Measurements from ENCODE around the gene HCN4.

DNA sequence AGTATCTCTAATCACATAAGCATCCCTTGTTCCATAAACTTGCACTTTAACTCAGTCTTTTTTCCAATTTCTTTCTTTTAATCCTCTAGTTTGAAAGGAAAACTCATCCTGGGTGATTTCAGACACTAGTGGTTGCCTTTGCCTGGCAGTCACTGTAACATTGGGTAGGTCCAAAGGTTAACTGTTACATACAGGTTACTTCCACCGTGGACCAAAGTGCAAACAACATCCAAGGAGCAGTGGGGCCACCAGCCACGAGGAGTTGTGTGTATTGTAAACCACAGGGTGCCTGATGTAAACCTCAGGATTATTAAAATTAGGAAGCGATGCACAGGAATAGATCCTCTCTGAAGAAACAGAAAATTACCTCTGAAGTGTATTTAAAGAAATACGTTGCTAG is 75.0 kb downstream of the HCN4 start:
- TF ChIP-seq EZH2 (IDR thresholded peaks at IDR 0.05; ENCODE audit: borderline replicate concordance, low read length) (no peak), CTCF (conservative IDR thresholded peaks at IDR 0.05 in 1 of 2, IDR thresholded peaks at IDR 0.05 in 1 of 2; ENCODE audit: extremely low read depth in 1 of 2, insufficient read depth in 1 of 2, low read depth in 1 of 2, low read length in 2 of 2) (no peak)

All from mammary epithelial cell (primary cell).